Measurements from ENCODE around the gene USP10.

Gene USP10

DNA sequence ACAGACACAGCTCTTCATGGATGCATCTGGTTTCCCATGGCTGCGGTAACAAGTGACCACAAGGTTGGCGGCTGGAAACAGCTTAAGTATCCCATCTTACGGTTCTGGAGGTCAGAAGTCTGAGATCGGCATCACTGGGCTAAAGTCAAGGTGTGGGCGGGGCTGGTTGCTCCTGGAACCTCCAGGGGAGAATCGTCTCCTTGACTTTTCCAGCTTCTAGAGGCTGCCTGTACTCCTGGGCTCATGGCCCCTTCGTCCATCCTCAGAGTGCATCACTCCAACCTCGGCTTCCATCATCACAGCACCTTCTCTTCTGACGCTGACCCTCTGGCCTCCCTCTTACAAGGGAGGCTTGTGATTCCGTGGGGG lies 107.1 kb downstream of the USP10 start:
- DNase-seq (ENCODE audit: low spot score): no peak

DNA sequence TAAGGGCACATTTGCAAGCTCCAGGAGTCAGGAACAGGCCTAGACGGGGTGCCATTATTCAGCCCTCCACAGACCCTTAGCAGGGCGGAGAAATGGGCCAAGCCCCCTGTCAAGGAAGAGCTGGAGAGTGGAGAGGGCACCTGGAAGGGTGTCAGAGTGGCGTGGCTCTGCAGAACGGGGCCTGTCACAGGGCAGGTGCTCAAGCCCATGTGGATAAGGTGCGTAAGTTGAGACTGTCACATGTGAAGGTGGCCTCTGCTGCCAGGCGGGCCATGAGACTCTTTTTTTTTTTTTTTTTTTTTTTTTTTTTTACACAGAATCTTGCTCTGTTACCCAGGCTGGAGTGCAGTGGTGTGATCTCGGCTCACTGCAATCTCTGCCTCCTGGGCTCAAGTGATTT lies 108.0 kb downstream of the USP10 start:
- no peak for DNase-seq (ENCODE audit: low spot score)

DNA sequence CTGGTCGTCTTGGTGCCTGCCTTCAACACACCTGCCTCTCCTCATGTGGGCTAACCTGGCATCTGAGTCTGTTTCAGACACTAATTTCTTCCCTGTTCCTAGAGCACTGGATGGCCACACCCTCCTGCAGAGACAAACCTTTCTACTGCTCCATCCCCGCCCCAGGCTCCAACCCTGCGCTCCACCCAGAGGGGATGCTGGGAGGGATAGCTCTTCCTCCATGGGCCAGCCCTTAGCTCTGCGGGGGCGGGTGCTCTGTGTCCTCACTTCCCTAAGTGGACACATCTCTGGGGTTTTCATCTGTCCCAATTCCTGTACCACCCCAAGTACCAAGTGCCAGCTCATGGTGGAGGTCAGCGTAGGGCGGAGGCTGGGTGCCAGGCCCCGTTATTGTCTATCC lies 109.0 kb downstream of the USP10 start:
- no peak for DNase-seq (ENCODE audit: low spot score)

GRCh38 chr16:84810518-84811273 lies 110.9 kb downstream of the USP10 start:
- no peak for DNase-seq (ENCODE audit: low spot score)

DNA sequence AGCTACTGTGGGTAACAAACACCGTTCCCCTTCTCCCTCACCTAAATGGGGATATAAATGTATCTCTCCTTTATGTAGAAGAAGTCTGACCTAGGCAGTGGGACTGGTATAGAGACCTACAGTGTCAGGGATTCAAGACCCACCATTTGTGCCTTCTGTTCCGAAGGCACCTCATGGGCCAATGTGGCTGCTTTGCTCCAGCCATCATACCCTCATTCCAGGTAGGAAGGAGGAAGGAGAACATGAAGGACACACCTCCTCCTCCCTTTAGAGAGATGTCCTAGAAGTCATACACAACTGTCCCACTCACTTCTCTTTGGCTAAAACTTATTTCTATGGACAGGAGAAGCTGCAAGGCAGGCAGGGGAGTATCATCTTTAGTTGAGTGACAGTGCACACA lies 111.7 kb downstream of the USP10 start:
- DNase-seq (ENCODE audit: low spot score): no peak

DNA sequence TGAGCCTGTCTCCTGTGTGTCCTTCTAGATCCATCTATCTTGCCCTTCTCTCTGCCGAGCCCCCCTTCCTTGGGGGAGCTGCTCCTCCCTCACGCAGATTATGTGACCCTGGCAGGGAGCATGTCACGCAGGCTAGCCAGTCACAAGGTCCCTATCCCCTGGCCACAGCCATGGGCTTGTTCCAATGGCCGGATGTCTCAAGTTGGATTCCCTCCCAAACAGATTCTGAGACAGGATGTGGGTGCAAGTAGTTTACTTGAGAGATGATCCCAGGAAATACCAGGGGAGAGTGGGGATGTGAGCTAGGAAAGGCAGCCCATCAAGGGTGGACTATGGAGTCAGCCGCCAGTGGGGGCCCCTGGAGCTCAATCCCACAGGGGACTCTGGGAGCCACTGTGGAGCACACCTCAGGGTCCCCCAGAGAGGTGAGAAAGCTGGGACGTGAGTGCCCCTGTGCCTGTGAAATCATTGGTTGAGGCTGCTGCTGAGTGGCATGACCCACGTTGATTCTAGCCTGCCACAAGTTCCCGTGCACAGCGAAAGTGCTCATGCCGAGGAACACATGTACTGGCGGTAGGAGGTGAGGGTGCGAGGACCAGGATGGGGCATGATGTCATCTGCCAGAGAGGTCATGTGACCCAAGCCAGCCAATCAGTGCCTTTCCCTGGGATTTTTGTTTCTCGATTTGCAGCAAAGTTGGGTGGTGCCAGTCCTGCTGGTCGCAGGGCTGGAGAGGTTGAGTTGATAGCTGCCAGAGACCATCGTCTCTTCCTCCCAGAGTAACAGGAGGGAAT lies 113.5 kb downstream of the USP10 start:
- peak; percentile 56 for DNase-seq (ENCODE audit: low spot score)

DNA sequence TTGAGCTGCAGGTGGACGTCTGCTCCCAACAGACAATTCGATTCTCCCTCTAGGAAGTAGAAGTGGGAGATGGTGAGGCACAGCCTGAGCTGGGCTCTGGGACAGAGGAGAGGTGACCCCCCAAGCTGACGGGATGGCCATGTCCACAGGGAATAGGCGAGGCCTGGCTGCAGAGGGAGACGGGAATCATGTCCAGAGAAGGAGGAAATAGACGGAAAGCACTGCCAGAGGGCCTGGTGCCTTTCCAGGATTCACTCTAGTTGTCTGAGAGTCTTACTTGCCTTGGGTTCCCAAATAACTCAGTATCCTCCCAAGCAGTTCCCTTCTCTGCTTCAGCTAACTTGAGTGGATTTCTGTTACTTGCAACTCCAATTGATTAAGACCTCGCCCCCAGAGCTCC lies 115.7 kb downstream of the USP10 start:
- no peak for DNase-seq (ENCODE audit: low spot score)

DNA sequence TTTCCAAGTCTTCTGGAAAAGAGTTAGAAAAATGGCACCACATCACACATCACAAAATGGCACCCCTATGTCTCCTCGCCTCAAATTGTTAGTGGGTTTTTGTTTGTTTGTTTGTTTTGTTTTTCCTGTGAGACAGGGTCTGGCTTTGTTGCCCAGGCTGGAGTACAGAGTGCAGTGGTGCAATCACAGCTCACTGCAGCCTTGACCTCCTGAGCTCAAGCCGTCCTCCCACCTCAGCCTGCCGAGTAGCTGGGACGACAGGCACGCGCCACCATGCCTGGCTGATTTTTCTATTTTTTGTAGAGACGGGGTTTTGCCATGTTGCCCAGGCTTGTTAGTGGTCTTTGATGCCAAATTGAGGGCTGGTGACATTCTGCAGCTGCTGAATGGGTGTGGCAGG lies 116.2 kb downstream of the USP10 start:
- DNase-seq (ENCODE audit: low spot score): no peak

DNA sequence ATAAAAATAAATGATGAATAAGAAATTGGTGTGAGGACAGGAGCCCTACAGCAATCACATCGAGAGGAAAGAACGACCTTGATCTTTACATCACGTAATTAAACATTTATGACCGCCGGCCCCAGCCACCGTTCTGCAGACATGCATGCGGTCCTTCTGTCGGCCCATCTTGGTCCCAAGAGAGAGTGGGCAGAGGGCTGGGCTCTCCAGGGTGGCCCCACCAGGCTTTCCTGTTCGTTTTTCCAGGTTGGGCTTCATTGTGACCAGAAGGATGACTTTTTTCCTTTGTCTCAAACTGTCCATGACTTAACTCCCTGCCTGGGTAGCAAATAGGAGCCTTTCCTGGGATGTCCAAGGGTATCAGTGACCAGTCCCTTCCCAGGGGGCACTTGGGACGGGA lies 116.7 kb downstream of the USP10 start:
- DNase-seq (ENCODE audit: low spot score): no peak

DNA sequence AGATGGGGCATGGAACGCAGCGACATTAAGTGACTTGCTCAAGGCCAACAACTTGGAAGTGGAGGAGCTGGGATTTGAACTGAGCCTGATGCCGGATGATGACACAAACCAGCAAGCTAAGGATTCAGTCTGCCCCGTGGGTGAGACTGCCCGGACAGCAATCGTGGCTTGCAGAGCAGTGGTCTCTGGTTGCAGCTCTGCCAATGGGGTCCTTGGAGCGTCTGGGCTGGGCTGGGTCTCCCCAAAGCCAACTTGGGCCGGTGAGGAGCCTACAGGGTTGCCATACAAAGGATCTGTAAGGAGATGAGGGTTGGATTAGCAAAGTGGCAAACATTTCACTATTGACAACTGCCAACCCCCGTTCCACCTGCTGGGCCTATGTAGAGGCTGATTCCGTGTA lies 117.4 kb downstream of the USP10 start:
- DNase-seq (ENCODE audit: low spot score): no peak

DNA sequence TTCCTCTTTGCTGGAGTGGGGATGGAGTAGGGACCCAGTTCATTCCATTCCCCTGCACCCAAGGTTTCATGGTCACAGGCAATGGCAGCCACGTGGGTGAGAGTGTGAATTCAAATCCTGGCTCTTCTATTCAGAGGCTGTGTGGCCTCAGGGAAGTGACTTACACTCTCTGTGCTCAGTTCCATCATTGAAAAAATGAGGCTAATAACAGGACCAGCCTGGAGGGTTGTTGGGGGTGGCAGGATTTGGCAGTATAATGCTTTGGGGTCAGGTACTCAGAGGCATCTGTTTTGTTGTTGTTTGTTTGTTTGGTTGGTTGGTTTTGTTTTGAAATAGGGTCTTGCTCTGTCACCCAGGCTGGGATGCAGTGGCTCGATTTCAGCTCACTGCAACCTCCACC lies 117.8 kb downstream of the USP10 start:
- DNase-seq (ENCODE audit: low spot score): no peak

GRCh38 chr16:84818133-84818532 lies 118.3 kb downstream of the USP10 start:
- DNase-seq (ENCODE audit: low spot score): no peak

DNA sequence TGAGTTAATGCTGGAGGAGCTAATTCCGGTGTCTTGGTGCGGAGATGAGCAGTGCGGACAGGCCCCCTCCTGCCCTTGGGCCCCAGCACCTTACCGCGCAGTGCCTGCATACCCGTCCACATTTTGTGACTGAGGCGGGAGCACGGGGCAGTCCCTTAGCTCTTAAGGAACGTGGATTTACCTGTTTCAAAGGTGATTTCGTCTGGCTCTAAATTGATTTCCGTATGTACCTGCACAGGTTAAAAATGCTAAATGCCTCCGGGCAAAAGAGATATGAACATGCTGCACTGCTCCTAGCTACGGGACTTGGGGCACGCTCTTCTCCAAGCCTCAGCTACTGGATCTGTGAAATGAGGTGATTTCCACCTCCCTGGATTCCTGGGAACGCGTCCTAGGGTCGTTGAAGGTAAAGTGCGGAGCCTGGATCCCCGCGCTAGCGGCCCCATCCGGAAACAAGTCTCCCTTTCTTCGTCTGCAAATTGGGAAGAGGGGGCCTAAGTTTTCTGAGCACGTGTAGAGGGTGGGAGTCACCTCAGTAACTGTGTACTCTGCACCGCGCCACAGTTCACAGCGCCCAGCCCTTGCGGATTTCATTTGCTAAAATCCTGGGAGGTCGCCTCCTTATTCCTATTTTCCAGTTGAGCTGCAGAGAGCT lies 119.3 kb downstream of the USP10 start:
- DNase-seq (ENCODE audit: low spot score): peak; percentile 54

- peak; percentile 100 for DNase-seq (ENCODE audit: low spot score)
Observed at GRCh38 chr16:84819644-84820304, 120.0 kb downstream of the USP10 start, which contains the start of gene CRISPLD2. TSS of gene CRISPLD2 (plus strand) at chr16:84819985. CDS start at chr16:84838496, 18,511 bp downstream.

GRCh38 chr16:84820305-84820684 lies 120.5 kb downstream of the USP10 start:
- no peak for DNase-seq (ENCODE audit: low spot score)

DNA sequence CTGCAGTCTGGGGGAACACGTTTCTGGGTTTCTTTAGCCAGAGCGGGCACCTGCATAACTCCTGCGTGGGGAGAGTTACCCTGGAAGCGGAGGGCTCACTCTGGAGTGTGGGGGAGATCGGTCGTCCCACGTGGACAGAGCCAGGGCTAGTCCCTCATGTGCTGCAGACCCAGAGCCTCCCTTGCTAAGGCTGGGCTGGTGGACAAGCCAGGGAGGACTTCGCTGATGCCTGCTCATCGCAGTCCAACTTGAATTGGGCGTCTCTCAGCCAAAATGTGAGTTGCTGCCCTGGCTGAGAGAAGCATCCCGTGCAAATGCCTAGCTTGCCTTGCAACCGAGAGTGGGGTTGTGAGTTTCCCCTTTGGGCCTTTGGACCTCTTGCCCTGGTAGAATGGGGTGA lies 121.0 kb downstream of the USP10 start:
- DNase-seq (ENCODE audit: low spot score): no peak

DNA sequence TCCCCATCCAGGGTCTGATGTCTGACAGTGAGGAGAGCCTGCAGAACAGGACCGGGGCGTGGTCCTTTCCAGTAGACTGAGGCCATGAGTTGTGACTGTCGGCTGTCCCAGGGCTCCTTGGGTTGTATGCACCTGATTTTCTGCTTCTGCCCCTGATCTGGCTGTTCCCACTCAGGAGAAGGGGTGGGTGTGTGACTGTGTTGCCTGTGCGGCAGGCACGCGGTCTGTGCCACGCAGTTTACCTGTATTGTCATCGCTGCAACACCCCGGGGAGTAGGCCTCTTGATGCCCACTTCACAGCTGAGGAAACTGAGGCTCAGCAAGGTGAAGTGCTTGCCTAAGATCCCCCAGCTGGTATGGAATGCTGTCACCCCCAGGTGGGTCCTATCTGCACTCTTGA lies 121.4 kb downstream of the USP10 start:
- no peak for DNase-seq (ENCODE audit: low spot score)

GRCh38 chr16:84821728-84822689 lies 122.2 kb downstream of the USP10 start:
- DNase-seq (ENCODE audit: low spot score): no peak

- DNase-seq (ENCODE audit: low spot score): no peak
Observed at GRCh38 chr16:84822990-84823389, 123.2 kb downstream of the USP10 start.

DNA sequence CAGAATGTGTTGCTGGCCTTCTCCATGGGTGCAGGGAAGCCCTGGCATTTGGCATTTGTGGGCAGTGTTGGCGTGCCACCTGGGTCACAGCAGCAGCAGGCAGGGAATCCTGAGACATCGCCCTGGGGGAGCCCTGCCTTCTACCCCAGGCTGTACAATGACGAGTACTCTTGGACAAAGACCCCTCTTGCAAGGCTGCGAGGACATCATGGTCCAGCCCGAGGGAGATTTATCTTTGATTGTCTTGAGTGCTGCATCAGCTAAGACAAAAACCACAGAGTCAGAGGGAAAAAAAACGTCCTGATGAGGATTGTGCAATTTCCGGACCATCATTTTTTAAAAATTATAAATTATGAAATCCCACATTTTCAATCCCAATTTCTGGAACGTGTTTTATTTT lies 123.7 kb downstream of the USP10 start:
- DNase-seq (ENCODE audit: low spot score): no peak

DNA sequence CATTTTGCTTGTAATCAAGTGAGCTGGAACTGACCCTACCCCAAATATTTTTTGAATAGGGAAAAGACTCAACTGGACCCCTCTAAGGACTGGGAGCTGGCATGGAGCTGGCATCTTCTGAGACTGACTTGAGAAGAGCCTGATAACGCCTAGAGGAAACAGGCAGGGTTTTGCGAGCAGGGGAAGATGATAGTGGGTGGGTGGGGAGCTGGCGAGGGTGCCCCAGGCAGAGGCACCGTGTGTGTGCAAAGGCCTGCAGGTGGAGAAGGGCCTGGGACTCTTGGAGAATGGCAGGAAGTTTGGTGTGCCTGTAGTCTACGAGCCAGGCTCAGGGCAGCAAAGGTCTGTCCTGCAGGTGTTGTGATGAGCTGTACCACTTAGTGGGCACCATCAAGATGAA lies 124.1 kb downstream of the USP10 start:
- DNase-seq (ENCODE audit: low spot score): no peak

All from iPS-NIHi11 (cell line).